Esophagus squamous epithelium (tissue), 5 donors: ENCODE data around the gene EVC. TPM values are rescaled to one million over a fixed set of nuclear protein-coding genes. Genes with fewer than 3 reads are reported as not detected.

Experiments used
- DNase-seq: peaks from one replicate; lab custom pipeline; 2025; lab: John Stamatoyannopoulos, UW
- H3K27ac ChIP-seq, 4 donors: fragments of 200-600 bp; sonication (generic); one replicate each; pipeline ENCODE4 v1.5.1; 2016 to 2019; ENCODE audit warnings: mild to moderate bottlenecking in 1 of 4
- H3K27me3 ChIP-seq, 4 donors: fragments of 200-600 bp; sonication (generic); 1 replicate in 3 of 4; 2 replicates in 1 of 4; pipeline versions ENCODE4 v1.5.1 to v1.6.0; 2017 to 2021; ENCODE audit warnings: antibody characterized with exemption in 1 of 4
- H3K36me3 ChIP-seq, 3 donors: fragments of 200-600 bp; sonication (generic); one replicate each; pipeline ENCODE4 v1.5.1; 2016 to 2019
- H3K4me1 ChIP-seq, 3 donors: fragments of 200-600 bp; sonication (generic); one replicate each; pipeline ENCODE4 v1.5.1; 2017 to 2019
- H3K4me3 ChIP-seq, 4 donors: fragments of 200-600 bp; sonication (generic); 1 replicate in 3 of 4; 2 replicates in 1 of 4; pipeline ENCODE4 v1.5.1; 2016 to 2019; ENCODE audit warnings: mild to moderate bottlenecking in 2 of 4, moderate library complexity in 1 of 4
- H3K9me3 ChIP-seq, 3 donors: fragments of 200-600 bp; sonication (generic); one replicate each; pipeline ENCODE4 v1.5.1; 2016 to 2019
- CTCF ChIP-seq, 6 experiments: fragments of 450-650 bp in 4 of 6; fragments of 200-600 bp in 2 of 6; sonication (generic) in 2 of 6; IDR thresholded peaks; one replicate each; pipeline ENCODE4 v1.5.1; 2016 to 2019; ENCODE audit warnings: antibody characterized with exemption in 6 of 6, mild to moderate bottlenecking in 4 of 6, moderate library complexity in 4 of 6
- POLR2A ChIP-seq, 4 donors: fragments of 450-650 bp; IDR thresholded peaks; one replicate each; pipeline ENCODE4 v1.6.1; 2017; ENCODE audit warnings: antibody characterized with exemption in 4 of 4, mild to moderate bottlenecking in 4 of 4, moderate library complexity in 3 of 4
- WGBS, 2 donors: methylation state at CpG; one replicate each; pipeline ENCODE4 v1.1.5; 2018; 5-methylcytosine and 5-hydroxymethylcytosine counted together
- intact Hi-C: fragments of 100-400 bp; cut with DNase I; formaldehyde crosslinking; loops from one replicate; pipeline ENCODE4 v1.15.0; 2022
- total RNA-seq, 4 donors: library from RNA; depleted of rRNA; stranded (reverse); fragments of >200 nt; gene quantifications; one replicate each; pipeline ENCODE4 v1.1.0, GENCODE V29; 2016
- donor health status: DM: yes; HTN: yes; CAD: no.

Gene EVC
- total RNA-seq, 4 donors from 2014 or later: 4.2 to 17.2 (median 6.3) TPM

DNA sequence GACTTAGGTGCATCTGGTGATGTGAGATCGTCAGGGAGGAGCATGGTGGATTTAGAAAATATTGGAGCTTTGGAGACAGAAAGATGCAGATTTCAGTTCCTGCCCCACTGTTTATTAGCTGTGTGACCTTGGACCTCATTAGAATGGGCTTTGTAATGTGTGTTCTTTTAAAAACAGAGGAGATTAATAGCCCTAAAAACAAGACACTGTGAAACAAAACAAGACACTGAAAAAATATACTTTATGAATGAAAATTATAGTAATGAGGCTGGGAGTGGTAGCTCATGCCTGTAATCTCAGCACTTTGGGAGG, 79.5 kb downstream of the EVC start:
- WGBS, 2 donors: 36 to 50% methylated on average over 1 of the region's 1 CpG
- Histone ChIP-seq H3K27me3 (no peaks in the 10 kb centered on the region), H3K36me3 (peaks cover 0 to 62% (median 0%) of the 10 kb centered on the region in 3 donors), H3K27ac (no peak overlapping the region), H3K9me3 (no peaks in the 10 kb centered on the region), H3K4me1 (no peaks in the 10 kb centered on the region), H3K4me3 (no peak overlapping the region)
- intact Hi-C loops: no loop called here
- no peak for TF ChIP-seq POLR2A (IDR thresholded peaks at IDR 0.05)
- no peak for TF ChIP-seq CTCF (IDR thresholded peaks at IDR 0.05)
- DNase-seq: no peak

DNA sequence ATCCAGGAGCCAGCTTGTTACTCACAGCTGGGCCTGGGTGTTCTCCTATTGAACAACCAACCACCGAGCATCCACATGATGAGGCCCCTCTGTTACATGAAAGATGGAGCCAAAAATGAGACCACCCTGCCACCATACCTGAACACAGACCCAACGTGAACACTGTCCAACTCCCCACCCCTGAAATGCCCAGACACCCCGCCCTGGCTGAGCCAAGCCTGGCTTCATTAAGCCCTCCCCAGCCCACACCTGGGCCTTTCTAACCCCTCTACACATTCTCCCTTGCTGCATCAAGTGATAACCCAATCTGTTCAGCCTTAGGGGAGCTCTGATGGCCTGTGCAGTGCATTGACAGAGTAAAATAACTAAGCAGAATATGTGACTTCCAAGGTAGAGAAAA, 80.7 kb downstream of the EVC start:
- no peak for DNase-seq
- 58 to 79% methylated on average over 2 to 3 of the region's 3 CpGs for WGBS, 2 donors
- H3K4me1 ChIP-seq: no peaks in the 10 kb centered on the region
- intact Hi-C loops: no loop called here
- TF ChIP-seq CTCF (IDR thresholded peaks at IDR 0.05): no peak
- TF ChIP-seq POLR2A (IDR thresholded peaks at IDR 0.05): no peak
- H3K9me3 ChIP-seq: no peaks in the 10 kb centered on the region
- H3K36me3 ChIP-seq: peaks cover 0 to 63% (median 0%) of the 10 kb centered on the region in 3 donors
- H3K27ac ChIP-seq: no peak overlapping the region
- H3K4me3 ChIP-seq: no peak overlapping the region
- H3K27me3 ChIP-seq: no peaks in the 10 kb centered on the region

DNA sequence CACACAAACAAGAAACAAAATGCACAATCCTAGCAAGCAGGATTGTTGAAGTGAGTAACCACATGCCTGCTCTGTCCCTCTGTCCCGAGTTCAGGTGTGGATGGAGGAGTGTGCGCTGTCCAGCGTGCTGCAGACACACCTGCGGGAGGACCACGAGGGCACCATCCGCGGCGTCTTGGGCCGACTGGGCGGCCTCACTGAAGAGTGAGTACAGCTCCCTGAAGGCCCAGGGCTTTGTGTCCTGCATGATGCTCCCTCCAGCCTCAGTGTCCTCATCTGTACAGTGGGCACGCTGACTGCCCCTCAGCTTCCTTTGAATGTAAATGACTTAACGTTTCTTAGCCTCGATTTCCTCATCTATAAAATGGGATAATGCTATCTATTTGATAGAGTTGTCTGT, 82.5 kb downstream of the EVC start:
- H3K4me3 ChIP-seq: no peak overlapping the region
- H3K27me3 ChIP-seq: no peaks in the 10 kb centered on the region
- 89 to 90% methylated on average over 7 to 13 of the region's 13 CpGs for WGBS, 2 donors
- no peak overlapping the region for H3K27ac ChIP-seq
- no peaks in the 10 kb centered on the region for H3K4me1 ChIP-seq
- no peak for DNase-seq
- H3K36me3 ChIP-seq: peaks cover 0 to 65% (median 0%) of the 10 kb centered on the region in 3 donors
- no peaks in the 10 kb centered on the region for H3K9me3 ChIP-seq
- intact Hi-C loops: no loop called here
- no peak for TF ChIP-seq POLR2A (IDR thresholded peaks at IDR 0.05)
- TF ChIP-seq CTCF (IDR thresholded peaks at IDR 0.05): no peak

- WGBS, 2 donors: 72 to 91% methylated on average over 5 of the region's 5 CpGs
- H3K36me3 ChIP-seq: peaks cover 0 to 68% (median 0%) of the 10 kb centered on the region in 3 donors
Observed at GRCh38 chr4:5795580-5795979, 84.6 kb downstream of the EVC start.

GRCh38 chr4:5796976-5797375, 86.0 kb downstream of the EVC start:
- H3K4me1 ChIP-seq: no peaks in the 10 kb centered on the region
- H3K36me3 ChIP-seq: peaks cover 0 to 79% (median 2%) of the 10 kb centered on the region in 3 donors
- intact Hi-C loops: no loop called here
- TF ChIP-seq POLR2A (IDR thresholded peaks at IDR 0.05) (no peak), CTCF (IDR thresholded peaks at IDR 0.05) (no peak)
- 79% methylated on average over 6 of the region's 18 CpGs; no CpG with 5 or more reads in 1 of the 2 donors for WGBS, 2 donors
- H3K27ac ChIP-seq: no peak overlapping the region
- H3K4me3 ChIP-seq: no peak overlapping the region
- no peaks in the 10 kb centered on the region for H3K27me3 ChIP-seq
- H3K9me3 ChIP-seq: no peaks in the 10 kb centered on the region
- DNase-seq: no peak

More at GRCh38 chr4:5795580-5795979, 84.6 kb downstream of the EVC start:
- Histone ChIP-seq H3K27ac (no peak overlapping the region), H3K4me3 (no peak overlapping the region), H3K9me3 (no peaks in the 10 kb centered on the region), H3K27me3 (no peaks in the 10 kb centered on the region), H3K4me1 (no peaks in the 10 kb centered on the region)
- intact Hi-C loops: no loop called here
- no peak for DNase-seq
- TF ChIP-seq CTCF (IDR thresholded peaks at IDR 0.05) (no peak), POLR2A (IDR thresholded peaks at IDR 0.05) (no peak)
